ENCODE results near the gene CEP20.

Gene CEP20

GRCh38 chr16:15873301-15873700 is 15.1 kb downstream of the CEP20 start:
- TF ChIP-seq, protein P1, sequence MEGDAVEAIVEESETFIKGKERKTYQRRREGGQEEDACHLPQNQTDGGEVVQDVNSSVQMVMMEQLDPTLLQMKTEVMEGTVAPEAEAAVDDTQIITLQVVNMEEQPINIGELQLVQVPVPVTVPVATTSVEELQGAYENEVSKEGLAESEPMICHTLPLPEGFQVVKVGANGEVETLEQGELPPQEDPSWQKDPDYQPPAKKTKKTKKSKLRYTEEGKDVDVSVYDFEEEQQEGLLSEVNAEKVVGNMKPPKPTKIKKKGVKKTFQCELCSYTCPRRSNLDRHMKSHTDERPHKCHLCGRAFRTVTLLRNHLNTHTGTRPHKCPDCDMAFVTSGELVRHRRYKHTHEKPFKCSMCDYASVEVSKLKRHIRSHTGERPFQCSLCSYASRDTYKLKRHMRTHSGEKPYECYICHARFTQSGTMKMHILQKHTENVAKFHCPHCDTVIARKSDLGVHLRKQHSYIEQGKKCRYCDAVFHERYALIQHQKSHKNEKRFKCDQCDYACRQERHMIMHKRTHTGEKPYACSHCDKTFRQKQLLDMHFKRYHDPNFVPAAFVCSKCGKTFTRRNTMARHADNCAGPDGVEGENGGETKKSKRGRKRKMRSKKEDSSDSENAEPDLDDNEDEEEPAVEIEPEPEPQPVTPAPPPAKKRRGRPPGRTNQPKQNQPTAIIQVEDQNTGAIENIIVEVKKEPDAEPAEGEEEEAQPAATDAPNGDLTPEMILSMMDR (IDR thresholded peaks at IDR 0.05; ENCODE audit: low read depth, low read length) = no peak
- no peak for DNase-seq (ENCODE audit: extremely low read depth, low read depth)

DNA sequence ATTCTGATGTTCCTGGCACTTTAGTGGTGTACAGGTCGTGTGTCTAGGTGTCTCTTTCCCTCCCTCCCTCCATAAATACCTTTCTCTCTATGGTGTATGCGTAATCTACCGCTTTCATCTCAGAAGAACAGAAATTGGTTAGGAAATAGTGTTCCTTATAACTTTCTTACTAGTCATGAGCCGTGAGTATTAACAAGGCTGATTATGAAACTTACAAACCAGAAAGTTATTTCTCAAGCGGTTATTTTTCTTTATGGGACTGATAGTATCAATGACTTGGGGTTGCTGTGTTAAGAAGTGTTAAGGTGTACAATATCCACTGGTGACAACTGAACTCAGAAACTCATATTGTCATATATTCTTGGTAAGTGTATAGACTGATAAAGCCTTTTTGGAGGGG is 18.4 kb downstream of the CEP20 start:
- no peak for DNase-seq (ENCODE audit: extremely low read depth, low read depth)
- TF ChIP-seq, protein P1 (IDR thresholded peaks at IDR 0.05; ENCODE audit: low read depth, low read length) = no peak

- no peak for DNase-seq (ENCODE audit: extremely low read depth, low read depth)
- TF ChIP-seq, protein P1 (IDR thresholded peaks at IDR 0.05; ENCODE audit: low read depth, low read length) = no peak
These were observed 22.0 kb downstream of the CEP20 start for GRCh38 chr16:15866451-15866850.

- TF ChIP-seq, protein P1 (IDR thresholded peaks at IDR 0.05; ENCODE audit: low read depth, low read length) = no peak
- no peak for DNase-seq (ENCODE audit: extremely low read depth, low read depth)
These were observed 22.7 kb downstream of the CEP20 start for GRCh38 chr16:15865742-15866141.

DNA sequence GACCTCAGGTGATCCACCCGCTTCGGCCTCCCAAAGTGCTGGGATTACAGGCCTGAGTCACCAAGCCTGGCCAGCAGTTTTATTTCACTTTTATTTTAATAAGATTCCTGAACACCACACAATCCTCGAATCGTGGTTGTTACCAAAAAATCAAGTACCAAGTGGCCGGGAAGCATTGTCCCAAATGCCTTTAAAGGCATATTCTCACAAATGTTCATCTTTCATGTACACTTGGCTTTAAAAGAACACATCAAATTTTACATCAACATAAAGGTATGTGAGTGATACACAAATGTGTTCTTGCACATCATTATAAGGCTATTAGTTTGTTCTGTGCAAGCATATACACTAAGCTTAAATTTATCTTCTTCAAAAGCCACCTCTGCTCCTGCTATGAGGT is 23.5 kb downstream of the CEP20 start:
- no peak for DNase-seq (ENCODE audit: extremely low read depth, low read depth)
- TF ChIP-seq, protein P1 (IDR thresholded peaks at IDR 0.05; ENCODE audit: low read depth, low read length) = no peak

DNA sequence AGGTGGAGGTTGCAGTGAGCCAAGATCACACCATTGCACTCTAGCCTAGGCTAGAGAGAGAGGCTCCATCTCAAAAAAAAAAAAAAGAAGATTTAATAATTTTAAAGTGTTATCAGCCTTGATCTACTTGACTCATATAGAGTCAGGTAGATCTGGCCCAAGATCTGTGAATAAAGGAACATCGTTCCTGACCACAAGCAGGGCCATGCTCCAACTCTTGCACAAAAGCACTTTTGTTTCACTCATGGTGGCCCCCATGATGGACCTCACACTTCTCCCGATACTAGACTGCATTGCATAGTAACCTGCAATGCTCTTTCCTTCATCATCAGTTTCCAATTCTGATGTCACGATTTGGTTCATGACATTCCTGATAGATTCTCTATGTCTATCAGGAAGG is 26.4 kb downstream of the CEP20 start:
- TF ChIP-seq, protein P1 (IDR thresholded peaks at IDR 0.05; ENCODE audit: low read depth, low read length) = no peak
- DNase-seq (ENCODE audit: extremely low read depth, low read depth) = no peak

DNA sequence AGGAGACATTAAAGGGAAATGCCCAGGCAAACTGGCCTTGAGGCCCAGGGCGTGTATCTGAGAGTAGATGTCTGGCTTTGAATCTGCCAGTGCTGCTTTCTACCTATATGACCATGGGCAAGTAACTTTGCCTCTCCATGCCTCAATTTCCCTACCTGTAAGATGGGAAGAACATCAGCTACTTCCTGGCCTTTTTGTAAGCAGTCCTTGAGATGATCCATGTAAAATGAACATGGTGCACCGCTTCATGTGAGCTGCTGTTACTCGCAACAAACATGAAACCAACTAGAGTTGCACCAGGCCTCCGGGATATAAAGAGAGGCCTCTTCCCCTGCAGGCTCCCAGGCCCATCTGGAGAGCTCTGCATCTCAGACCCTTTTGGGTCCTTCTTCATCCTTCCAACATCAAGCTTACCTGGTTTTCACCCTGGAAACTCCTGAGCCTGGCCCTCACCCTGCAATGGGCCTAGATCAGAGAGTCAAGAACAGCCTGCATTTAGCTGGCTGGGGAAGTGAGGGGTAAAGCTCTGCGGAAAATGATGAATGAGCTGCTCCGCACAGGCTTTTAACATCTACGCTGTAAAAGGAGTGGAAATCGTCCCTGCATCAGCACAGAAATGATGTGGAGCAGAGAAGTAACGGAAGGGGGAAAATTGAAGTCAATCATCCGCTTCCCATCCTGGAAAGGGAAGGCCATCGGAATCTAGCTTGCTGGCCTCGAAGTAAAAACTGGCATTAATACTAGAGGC is 29.3 kb downstream of the CEP20 start:
- DNase-seq (ENCODE audit: extremely low read depth, low read depth) = no peak
- TF ChIP-seq, protein P1 (IDR thresholded peaks at IDR 0.05; ENCODE audit: low read depth, low read length) = no peak

All from AG09319 (cell line).